Ovary (tissue), 9 donors: ENCODE data around the gene BSN. TPM values are rescaled to one million over a fixed set of nuclear protein-coding genes. Genes with fewer than 3 reads are reported as not detected.

Experiments used
- DNase-seq, 5 donors: peaks; one replicate each; pipeline ENCODE4 v3.0.0-alpha.2; 2019 to 2020
- H3K27ac ChIP-seq, 2 donors: fragments of 200-600 bp; one replicate each; pipeline versions ENCODE4 v1.5.1 to v1.8.0; 2019 to 2022
- H3K27me3 ChIP-seq: fragments of 200-600 bp; one replicate; pipeline ENCODE4 v1.8.0; 2022
- H3K36me3 ChIP-seq: fragments of 200-600 bp; sonication (generic); one replicate; pipeline ENCODE4 v1.5.1; 2019
- H3K4me1 ChIP-seq: one replicate; pipeline ENCODE4 v1.8.1; 2013; ENCODE audit warnings: mild to moderate bottlenecking, moderate library complexity; ENCODE audit not compliant: insufficient read depth
- H3K4me3 ChIP-seq: fragments of 200-600 bp; sonication (generic); one replicate; pipeline ENCODE4 v1.5.1; 2017
- H3K9me3 ChIP-seq, 2 donors: fragments of 200-600 bp in 1 of 2; sonication (generic) in 1 of 2; one replicate each; pipeline versions ENCODE4 v1.5.1 to v1.8.1; 2013 to 2019; ENCODE audit warnings: mild to moderate bottlenecking in 1 of 2, moderate library complexity in 1 of 2
- CTCF ChIP-seq, 3 donors: fragments of 450-650 bp in 2 of 3; fragments of 200-600 bp in 1 of 3; IDR thresholded peaks; one replicate each; pipeline versions ENCODE4 v1.5.1 to v1.8.0; 2016 to 2022; ENCODE audit warnings: antibody characterized with exemption in 3 of 3, mild to moderate bottlenecking in 1 of 3
- EP300 ChIP-seq: sonication (generic); formaldehyde crosslinking; IDR thresholded peaks from one replicate; pipeline ENCODE4 v1.6.1; 2017; ENCODE audit warnings: antibody characterized with exemption
- POLR2A ChIP-seq: fragments of 450-650 bp; IDR thresholded peaks from one replicate; pipeline ENCODE4 v1.6.1; 2017; ENCODE audit warnings: antibody characterized with exemption, mild to moderate bottlenecking, moderate library complexity
- WGBS, 3 donors: extraction: QIAGEN DNeasy Blood & Tissue Kit in 1 of 3; methylation state at CpG; one replicate each; pipeline versions ENCODE4 v1.1.5 to v1.1.7; 2013 to 2017; 5-methylcytosine and 5-hydroxymethylcytosine counted together
- intact Hi-C, 4 donors: fragments of 100-400 bp; cut with DNase I; formaldehyde crosslinking; loops; one replicate each; pipeline versions ENCODE4 v1.11.0 to v1.15.1; 2022 to 2023
- polyA plus RNA-seq, 2 donors: library from polyadenylated mRNA; stranded (reverse); fragments of 200-250 nt in 1 of 2; fragments of 350-450 nt in 1 of 2; fragmentation: Illumina TruSeq in 1 of 2; extraction: RNeasy Lipid Tissue Mini Kit (QIAGEN cat#74804) in 1 of 2; gene quantifications; one replicate each; pipeline ENCODE4 v1.2.3, GENCODE V29; 2013 to 2014
- total RNA-seq, 7 donors: library from RNA; depleted of rRNA in 2 of 7; stranded (reverse); fragments of >200 nt in 2 of 7; fragmentation: NEBNext Ultra II Directional in 3 of 7; extraction: Animal tissue kit (Norgen Biotek cat#: 25700) in 3 of 7; gene quantifications; one replicate each; pipeline versions ENCODE4 v1.1.0 to v1.2.4, GENCODE V29; 2016 to 2023
- donor health status: DM: no; HTN: no; CAD: no; lungs with moderate emphysema.
- donor health status: DM: no; HTN: no; CAD: no.
- donor health status: Bipolar disorder and iron deficiency.
- donor health status: DM: yes; HTN: yes; CAD: no.
- donor health status: DM: no; HTN: no; CAD: no.
- donor health status: DM: yes; HTN: yes; CAD: no.

Gene BSN
- total and polyA plus RNA-seq, 9 donors = 0.12 to 3.5 (median 0.77) TPM

GRCh38 chr3:49535971-49536874 is 18.1 kb upstream of the BSN start:
- H3K4me1 ChIP-seq = peaks cover 23% of the 10 kb centered on the region
- peak overlapping the region; percentile 30 to 89 for H3K27ac ChIP-seq
- no peaks in the 10 kb centered on the region for H3K9me3 ChIP-seq
- DNase-seq = peak in 2 of 5 donors; percentile 13 to 18
- no peaks in the 10 kb centered on the region for H3K27me3 ChIP-seq
- intact Hi-C loops = loop anchor here in 2 of 4 donors (5.0 kb wide), 2 partner anchors 136 to 306 kb away; partner anchors contain the start of gene APEH (in 1 of the 2)
- TF ChIP-seq POLR2A (no peak), CTCF (IDR thresholded peaks at IDR 0.05) (no peak), EP300 (no peak)
- H3K36me3 ChIP-seq = no peaks in the 10 kb centered on the region
- H3K4me3 ChIP-seq = no peak overlapping the region
- WGBS, 3 donors = 55 to 67% (median 58%) methylated on average over 7 of the region's 7 CpGs

GRCh38 chr3:49536875-49537533 is 17.3 kb upstream of the BSN start:
- H3K9me3 ChIP-seq = no peaks in the 10 kb centered on the region
- peak overlapping the region in 1 of 2 donors; percentile 89 for H3K27ac ChIP-seq
- peaks cover 23% of the 10 kb centered on the region for H3K4me1 ChIP-seq
- H3K4me3 ChIP-seq = no peak overlapping the region
- intact Hi-C loops = loop anchor here in 2 of 4 donors (5.0 kb wide), 2 partner anchors 135 to 305 kb away; partner anchors contain the start of gene APEH (in 1 of the 2)
- DNase-seq = no peak
- TF ChIP-seq POLR2A (no peak), CTCF (IDR thresholded peaks at IDR 0.05) (no peak), EP300 (no peak)
- no peaks in the 10 kb centered on the region for H3K27me3 ChIP-seq
- H3K36me3 ChIP-seq = no peaks in the 10 kb centered on the region
- 89 to 90% (median 89%) methylated on average over 16 of the region's 16 CpGs for WGBS, 3 donors

GRCh38 chr3:49539659-49540560 is 14.4 kb upstream of the BSN start:
- TF ChIP-seq POLR2A (peak; percentile 44), CTCF (IDR thresholded peaks at IDR 0.05) (peak; percentile 92 to 95 (median 94)), EP300 (no peak)
- 0 to 1% (median 1%) methylated on average over 44 to 63 of the region's 63 CpGs for WGBS, 3 donors
- H3K27ac ChIP-seq = peak overlapping the region; percentile 69 to 80
- peak overlapping the region; percentile 44 for H3K4me3 ChIP-seq
- H3K4me1 ChIP-seq = peaks cover 19% of the 10 kb centered on the region
- H3K27me3 ChIP-seq = no peaks in the 10 kb centered on the region
- no peaks in the 10 kb centered on the region for H3K36me3 ChIP-seq
- H3K9me3 ChIP-seq = no peaks in the 10 kb centered on the region
- intact Hi-C loops = loop anchor here in 3 of 4 donors (5.0 kb wide), 2 partner anchors 132 to 302 kb away; partner anchors contain the start of gene APEH (in 2 of the 3)
- peak; percentile 93 to 97 (median 96) for DNase-seq

- no peak for DNase-seq
- H3K27ac ChIP-seq = no peak overlapping the region
- H3K27me3 ChIP-seq = no peaks in the 10 kb centered on the region
- TF ChIP-seq POLR2A (no peak), CTCF (IDR thresholded peaks at IDR 0.05) (no peak), EP300 (no peak)
- intact Hi-C loops = no loop called here
- H3K9me3 ChIP-seq = no peaks in the 10 kb centered on the region
- no peaks in the 10 kb centered on the region for H3K36me3 ChIP-seq
- no peak overlapping the region for H3K4me3 ChIP-seq
- H3K4me1 ChIP-seq = peaks cover 3% of the 10 kb centered on the region
Observed at GRCh38 chr3:49552087-49552486, 2.2 kb upstream of the BSN start.
